IMR-90 (cell line): ENCODE results near the gene SLC7A6. TPM values are rescaled to one million over a fixed set of nuclear protein-coding genes. Genes with fewer than 3 reads are reported as not detected.

ENCODE experiments used
- ATAC-seq: fragments of 200-7000 bp; cut with Tn5 transposase; 2 replicates; pipeline ENCODE4 v1.9.1; 2020; ENCODE audit warnings: low read depth, mild to moderate bottlenecking, moderate library complexity
- BruUV-seq: library from RNA; stranded (reverse); fragments of 400-500 nt; replicated peaks from 2 replicates; lab custom pipeline; 2021; lab: Mats Ljungman, UMichigan
- CTCF ChIA-PET: fragments of 300-600 bp; formaldehyde crosslinking; extraction: SDS; loops from one replicate; lab custom pipeline; 2021; ENCODE audit warnings: antibody characterized with exemption; lab: Yijun Ruan, JAX
- POLR2A ChIA-PET: fragments of 300-600 bp; sonication (Branson Sonifier 250); formaldehyde crosslinking; loops from one replicate; lab custom pipeline; 2022; ENCODE audit warnings: antibody characterized with exemption; ENCODE audit not compliant: unreplicated experiment; lab: Charles Lee
- DNase-seq: peaks from one replicate; pipeline ENCODE4 v3.0.0; 2013
- H2AFZ ChIP-seq: replicated peaks from 2 replicates; pipeline ENCODE3; 2013; ENCODE audit warnings: low read length, mild to moderate bottlenecking; ENCODE audit not compliant: poor library complexity
- H2AK5ac ChIP-seq: 2 replicates; pipeline ENCODE4 v1.6.1; 2013; ENCODE audit warnings: low read depth, low read length, inconsistent platforms
- H2AK9ac ChIP-seq: replicated peaks from 2 replicates; pipeline ENCODE3; 2013; ENCODE audit warnings: mild to moderate bottlenecking, low read depth, low read length, moderate library complexity; ENCODE audit not compliant: poor library complexity
- H2BK120ac ChIP-seq: 2 replicates; pipeline ENCODE4 v1.6.1; 2013; ENCODE audit warnings: low read depth, low read length, inconsistent platforms
- H2BK15ac ChIP-seq: 3 replicates; pipeline ENCODE4 v1.6.1; 2013; ENCODE audit warnings: low read depth, low read length, inconsistent platforms
- H2BK20ac ChIP-seq: 2 replicates; pipeline ENCODE4 v1.6.1; 2013; ENCODE audit warnings: low read depth, mild to moderate bottlenecking, inconsistent platforms, low read length, moderate library complexity
- H2BK5ac ChIP-seq: 2 replicates; pipeline ENCODE4 v1.6.1; 2013; ENCODE audit warnings: mild to moderate bottlenecking, low read depth, low read length, inconsistent platforms; ENCODE audit not compliant: poor library complexity, severe bottlenecking
- H3K14ac ChIP-seq: replicated peaks from 2 replicates; pipeline ENCODE4 v1.6.1; 2013; ENCODE audit warnings: low read depth, low read length, inconsistent platforms
- H3K18ac ChIP-seq: 2 replicates; pipeline ENCODE4 v1.6.1; 2013; ENCODE audit warnings: low read depth, low read length, control low read depth
- H3K23ac ChIP-seq: 2 replicates; pipeline ENCODE4 v1.6.1; 2013; ENCODE audit warnings: low read depth, low read length, inconsistent platforms
- H3K27ac ChIP-seq: 2 replicates; pipeline ENCODE4 v1.5.1; 2013; ENCODE audit warnings: mild to moderate bottlenecking, control low read depth, low read length; ENCODE audit not compliant: insufficient read depth
- H3K27me3 ChIP-seq: 2 replicates; pipeline ENCODE4 v1.6.1; 2013; ENCODE audit warnings: low read length; ENCODE audit not compliant: control insufficient read depth, insufficient read depth
- H3K36me3 ChIP-seq: 2 replicates; pipeline ENCODE4 v1.6.1; 2013; ENCODE audit warnings: low read length, mixed read lengths; ENCODE audit not compliant: control insufficient read depth, insufficient read depth
- H3K4ac ChIP-seq: 2 replicates; pipeline ENCODE4 v1.6.1; 2013; ENCODE audit warnings: low read depth, low read length, inconsistent platforms
- H3K4me1 ChIP-seq: 2 replicates; pipeline ENCODE4 v1.6.1; 2013; ENCODE audit warnings: low read length, mixed read lengths; ENCODE audit not compliant: control insufficient read depth, insufficient read depth
- H3K4me2 ChIP-seq: 2 replicates; pipeline ENCODE4 v1.6.1; 2013; ENCODE audit warnings: low read depth, mild to moderate bottlenecking, control low read depth, low read length, moderate library complexity
- H3K4me3 ChIP-seq: 2 replicates; pipeline ENCODE4 v1.5.1; 2013; ENCODE audit warnings: low read depth, mild to moderate bottlenecking, control low read depth, low read length, moderate library complexity; ENCODE audit not compliant: insufficient read depth
- H3K56ac ChIP-seq: 2 replicates; pipeline ENCODE4 v1.6.1; 2013; ENCODE audit warnings: low read length, inconsistent platforms; ENCODE audit not compliant: insufficient read depth; ENCODE audit errors: extremely low read depth
- H3K79me1 ChIP-seq, 2 experiments: 2 replicates each; pipeline ENCODE4 v1.6.1; 2013; ENCODE audit warnings: low read length in 2 of 2, inconsistent platforms in 1 of 2, low read depth in 1 of 2
- H3K9ac ChIP-seq: 2 replicates; pipeline ENCODE4 v1.6.1; 2013; ENCODE audit warnings: low read depth, low read length, control low read depth
- H3K9me1 ChIP-seq: 2 replicates; pipeline ENCODE4 v1.6.1; 2013; ENCODE audit warnings: low read length, inconsistent platforms; ENCODE audit not compliant: insufficient read depth
- H3K9me3 ChIP-seq: 2 replicates; pipeline ENCODE4 v1.6.1; 2013; ENCODE audit warnings: low read length; ENCODE audit not compliant: control insufficient read depth, insufficient read depth
- H4K20me1 ChIP-seq: 2 replicates; pipeline ENCODE4 v1.6.1; 2013; ENCODE audit warnings: low read length, inconsistent platforms; ENCODE audit not compliant: insufficient read depth
- H4K5ac ChIP-seq: 2 replicates; pipeline ENCODE4 v1.6.1; 2013; ENCODE audit warnings: mild to moderate bottlenecking, low read depth, low read length, control low read depth
- H4K8ac ChIP-seq, 2 experiments: 2 replicates each; pipeline ENCODE4 v1.6.1; 2013; ENCODE audit warnings: low read depth in 2 of 2, low read length in 2 of 2, control low read depth in 1 of 2, inconsistent platforms in 1 of 2
- H4K91ac ChIP-seq: 2 replicates; pipeline ENCODE4 v1.6.1; 2013; ENCODE audit warnings: low read depth, low read length, inconsistent platforms; ENCODE audit not compliant: insufficient read depth
- ELK1 ChIP-seq: fragments of 150-350 bp; IDR thresholded peaks from 2 replicates; pipeline ENCODE4 v1.6.1; 2016; ENCODE audit warnings: low read depth, mild to moderate bottlenecking, low read length, moderate library complexity, borderline replicate concordance
- MAZ ChIP-seq: IDR thresholded peaks from 2 replicates; pipeline ENCODE4 v1.6.1; 2012; ENCODE audit warnings: low read depth, mild to moderate bottlenecking, low read length, improper control_type of control experiment, moderate library complexity, borderline replicate concordance
- MXI1 ChIP-seq: IDR thresholded peaks from 2 replicates; pipeline ENCODE4 v1.6.1; 2012; ENCODE audit warnings: low read depth, mild to moderate bottlenecking, low read length, moderate library complexity, borderline replicate concordance
- NFE2L2 ChIP-seq: fragments of 150-350 bp; IDR thresholded peaks from 2 replicates; pipeline ENCODE4 v1.6.1; 2016; ENCODE audit warnings: low read depth, mild to moderate bottlenecking, low read length
- POLR2A ChIP-seq: IDR thresholded peaks from 2 replicates; pipeline ENCODE4 v1.6.1; 2012; ENCODE audit warnings: mild to moderate bottlenecking, low read depth, low read length
- RCOR1 ChIP-seq: IDR thresholded peaks from 2 replicates; pipeline ENCODE4 v1.6.1; 2012; ENCODE audit warnings: mild to moderate bottlenecking, low read length, improper control_type of control experiment; ENCODE audit not compliant: insufficient replicate concordance
- RFX5 ChIP-seq: IDR thresholded peaks from 2 replicates; pipeline ENCODE4 v1.8.0; 2012; ENCODE audit warnings: low read depth, mild to moderate bottlenecking, low read length, moderate library complexity
- SMC3 ChIP-seq: fragments of 150-350 bp; IDR thresholded peaks from 2 replicates; pipeline ENCODE4 v1.6.1; 2016; ENCODE audit warnings: low read depth, mild to moderate bottlenecking, antibody characterized with exemption, low read length, moderate library complexity
- WGBS, 2 experiments: methylation state at CpG; one replicate each; pipeline versions ENCODE4 v1.1.5 to v1.1.7; 2013; ENCODE audit warnings: missing lambda C conversion rate in 2 of 2; ENCODE audit not compliant: insufficient read length in 1 of 2; ENCODE audit errors: extremely low coverage in 2 of 2; 5-methylcytosine and 5-hydroxymethylcytosine counted together
- dilution Hi-C: fragments of 300-500 bp; cut with HindIII; formaldehyde crosslinking; loops from one replicate; pipeline ENCODE4 v1.14.3; 2018; ENCODE audit warnings: low sequenced_read_pairs; ENCODE audit not compliant: unreplicated experiment
- in situ Hi-C: fragments of 300-500 bp; cut with MboI; formaldehyde crosslinking; loops from 3 replicates; pipeline ENCODE4 v1.14.3; 2019; ENCODE audit warnings: low sequenced_read_pairs, inconsistent platforms, mixed read lengths
- intact Hi-C: fragments of 100-400 bp; cut with micrococcal nuclease; formaldehyde crosslinking; loops from 2 replicates; pipeline ENCODE4 v1.10.0; 2022
- polyA plus RNA-seq, 3 experiments: library from polyadenylated mRNA; depleted of rRNA; stranded (reverse); fragments of >200 nt; gene quantifications; 2 replicates each; pipeline ENCODE4 v1.2.3, GENCODE V29; 2012; ENCODE audit warnings: low replicate concordance in 1 of 3
- total RNA-seq: library from RNA; depleted of rRNA; stranded (reverse); fragments of >200 nt; gene quantifications from 2 replicates; pipeline ENCODE4 v1.2.3, GENCODE V29; 2012

SLC7A6 gene
- total and polyA plus RNA-seq, 2 of the 4 experiments (the other 2 are of a cell fraction): 29.4 to 36.1 TPM

DNA sequence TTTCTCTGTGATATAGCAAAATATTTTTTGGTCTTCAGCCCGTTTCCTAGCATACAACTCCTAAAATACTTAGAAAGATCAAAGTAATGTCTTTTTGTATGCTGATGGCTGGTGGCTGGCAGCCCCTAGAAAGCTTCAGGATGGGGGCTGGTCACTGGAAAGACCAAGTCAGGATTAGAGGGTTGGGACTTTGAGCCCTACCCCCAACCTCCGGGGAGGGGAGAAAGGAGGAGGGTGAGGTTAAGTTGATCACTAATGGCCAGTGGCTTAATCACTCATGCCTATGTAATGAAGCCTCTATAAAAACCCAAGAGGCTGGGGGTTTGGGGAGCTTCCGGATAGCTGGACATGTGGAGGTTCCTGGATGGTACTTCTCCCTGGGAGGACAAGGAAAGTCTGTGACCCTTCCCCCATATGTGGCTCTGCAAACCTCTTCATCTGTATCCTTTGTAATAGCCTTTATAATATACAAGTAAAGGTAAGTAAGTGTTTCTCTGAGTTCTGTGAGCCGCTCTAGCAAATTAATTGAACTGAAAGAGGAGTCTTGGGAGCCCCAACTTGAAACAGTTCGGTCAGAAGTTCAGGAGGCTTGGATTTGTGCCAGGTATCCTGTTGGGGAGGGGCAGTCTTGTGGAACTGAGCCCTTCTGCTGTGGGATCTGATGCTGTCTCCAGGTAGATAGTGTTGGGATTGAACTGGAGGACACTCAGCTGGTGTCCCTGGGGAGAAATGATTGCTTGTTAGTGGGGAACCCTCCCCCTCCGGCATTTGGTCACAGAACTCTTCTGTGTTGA lies 3.5 kb downstream of the SLC7A6 start:
- Histone ChIP-seq H2BK120ac (no peak overlapping the region), H4K5ac (no peak overlapping the region), H3K56ac (no peak overlapping the region), H2BK15ac (no peak overlapping the region), H3K18ac (no peak overlapping the region), H2BK5ac (no peak overlapping the region), H4K91ac (no peak overlapping the region), H3K27me3 (no peaks in the 10 kb centered on the region), H2AFZ (no peak overlapping the region), H3K4me3 (no peak overlapping the region), H4K20me1 (peaks cover 58% of the 10 kb centered on the region), H3K9me3 (no peaks in the 10 kb centered on the region), H3K4me1 (peaks cover 12% of the 10 kb centered on the region), H3K9ac (no peak overlapping the region), H2BK20ac (no peak overlapping the region), H4K8ac (no peak overlapping the region), H3K9me1 (peaks cover 15% of the 10 kb centered on the region; the same call in 1 of the 2 replicates), H2AK9ac (no peak overlapping the region), H3K4ac (no peak overlapping the region), H3K14ac (no peak overlapping the region), H3K27ac (no peak overlapping the region), H3K23ac (peak overlapping the region; percentile 37; the same call in 1 of the 2 replicates), H3K36me3 (peaks cover 10% of the 10 kb centered on the region), H3K79me1 (peaks cover 21 to 73% of the 10 kb centered on the region in 2 experiments; a peak in 3 of 4 replicates), H3K4me2 (peak overlapping the region; percentile 0; the same call in 1 of the 2 replicates), H2AK5ac (no peak overlapping the region)
- in situ Hi-C loops (no loop called here), intact Hi-C loops (loop anchor here (2.0 to 5.0 kb wide), 2 partner anchors 13 to 44 kb away; partner anchors contain the start of genes PRMT7 and SLC7A6OS), dilution Hi-C loops (no loop called here)
- WGBS, 2 experiments: 42% methylated on average over 2 of the region's 6 CpGs; no CpG with 5 or more reads in 1 of the 2 experiments
- ChIA-PET CTCF (no interaction called here), POLR2A (no interaction called here)
- ATAC-seq: no peak
- TF ChIP-seq MAZ: no peak
- TF ChIP-seq NFE2L2: no peak
- no peak for TF ChIP-seq RFX5
- no peak for TF ChIP-seq RCOR1
- no peak for TF ChIP-seq MXI1
- no peak for TF ChIP-seq ELK1
- TF ChIP-seq POLR2A: no peak
- TF ChIP-seq SMC3: no peak
- BruUV-seq: no TSS peak
- DNase-seq: no peak
